HEK293T (cell line): ENCODE measurements around the gene C4orf51.

ENCODE experiments used
- FOXK2 ChIP-seq: fragments of 450-650 bp; IDR thresholded peaks from 2 replicates; pipeline ENCODE4 v1.6.1; 2016; ENCODE audit warnings: mild to moderate bottlenecking
- PKNOX1 ChIP-seq: fragments of 450-650 bp; IDR thresholded peaks from 2 replicates; pipeline ENCODE4 v1.6.1; 2016
- SP1 ChIP-seq: fragments of 450-650 bp; IDR thresholded peaks from 2 replicates; pipeline ENCODE4 v1.6.1; 2017
- SUZ12 ChIP-seq: fragments of 450-650 bp; IDR thresholded peaks from 2 replicates; pipeline ENCODE4 v1.6.1; 2016; ENCODE audit warnings: mild to moderate bottlenecking
- TARDBP ChIP-seq: fragments of 450-650 bp; IDR thresholded peaks from 2 replicates; pipeline ENCODE4 v1.6.1; 2016
- ZNF384 ChIP-seq: fragments of 450-650 bp; IDR thresholded peaks from 2 replicates; pipeline ENCODE4 v1.6.1; 2016

GRCh38 chr4:145635117-145635516 lies 44.8 kb upstream of the C4orf51 start:
- TF ChIP-seq FOXK2 (no peak), ZNF384 (no peak), TARDBP (no peak), SUZ12 (no peak), PKNOX1 (no peak), SP1 (no peak)
